K562 (cell line): ENCODE measurements around the gene NEDD4L. TPM values are rescaled to one million over a fixed set of nuclear protein-coding genes. Genes with fewer than 3 reads are reported as not detected.

Source experiments
- ATAC-seq: fragments of 200-7000 bp; cut with Tn5 transposase; 3 replicates; pipeline ENCODE4 v1.9.1; 2020; ENCODE audit warnings: moderate library complexity
- BruUV-seq: library from RNA; stranded (reverse); fragments of 400-500 nt; replicated peaks from 2 replicates; lab custom pipeline; 2021; lab: Mats Ljungman, UMichigan
- CTCF ChIA-PET: fragments of 300-600 bp; formaldehyde crosslinking; extraction: SDS; loops from one replicate; lab custom pipeline; 2021; ENCODE audit warnings: low intra/inter-chr PET ratio; lab: Yijun Ruan, JAX
- POLR2A ChIA-PET: fragments of 300-600, 350-650 bp; sonication (Branson Sonifier 250); formaldehyde crosslinking; extraction: SDS; loops from one replicate; lab custom pipeline; 2021; ENCODE audit warnings: antibody characterized with exemption, inconsistent platforms; lab: Yijun Ruan, JAX
- DNase-seq, 4 experiments: peaks; one replicate each; pipeline versions ENCODE4 v3.0.0 to v3.0.0-alpha.2; 2011 to 2018; ENCODE audit warnings: low spot score in 3 of 4, mixed read lengths in 3 of 4; ENCODE audit errors: extremely low read depth in 1 of 4
- FAIRE-seq: peaks from 2 replicates; lab custom pipeline; 2011; peaks lifted over from hg19 to GRCh38; lab: Jason Lieb, UNC
- H2AFZ ChIP-seq: 2 replicates; pipeline ENCODE4 v1.6.0; 2011; ENCODE audit warnings: low read depth, low read length, control low read depth, inconsistent platforms
- H3K27ac ChIP-seq: fragments of 200-600 bp; 3 replicates; pipeline ENCODE4 v1.8.0; 2011; ENCODE audit warnings: low read depth, mild to moderate bottlenecking, control low read depth, inconsistent platforms, low read length, moderate library complexity, mixed read lengths; ENCODE audit errors: extremely low read depth
- H3K27me3 ChIP-seq, 2 experiments: fragments of 300-600 bp in 1 of 2; 2 replicates in 1 of 2; 3 replicates in 1 of 2; pipeline versions ENCODE4 v1.6.0 to v1.8.0; 2011; ENCODE audit warnings: inconsistent platforms in 2 of 2, low read length in 2 of 2, mild to moderate bottlenecking in 1 of 2, mixed read lengths in 1 of 2, moderate library complexity in 1 of 2; ENCODE audit not compliant: control insufficient read depth in 2 of 2, insufficient read depth in 2 of 2
- H3K36me3 ChIP-seq: fragments of 300-600 bp; 3 replicates; pipeline ENCODE4 v1.8.0; 2011; ENCODE audit warnings: mild to moderate bottlenecking, low read length, inconsistent platforms; ENCODE audit not compliant: control insufficient read depth, insufficient read depth
- H3K4me1 ChIP-seq, 2 experiments: fragments of 200-600 bp in 1 of 2; replicated peaks in 1 of 2; 2 replicates in 1 of 2; 3 replicates in 1 of 2; pipeline versions ENCODE4 v1.5.1 to v1.8.0; 2011; ENCODE audit warnings: inconsistent platforms in 2 of 2, low read length in 2 of 2, mild to moderate bottlenecking in 1 of 2, mixed read lengths in 1 of 2, moderate library complexity in 1 of 2; ENCODE audit not compliant: control insufficient read depth in 2 of 2, insufficient read depth in 2 of 2
- H3K4me2 ChIP-seq: 2 replicates; pipeline ENCODE4 v1.6.1; 2011; ENCODE audit warnings: low read length, control low read depth, inconsistent platforms, mixed read lengths; ENCODE audit not compliant: insufficient read depth
- H3K4me3 ChIP-seq: fragments of 200-600 bp; sonication (generic), shearing (Covaris generic); 2 replicates; pipeline ENCODE4 v1.5.1; 2016; ENCODE audit warnings: control low read depth, inconsistent platforms
- H3K79me2 ChIP-seq: fragments of 200-600 bp; 3 replicates; pipeline ENCODE4 v1.8.0; 2011; ENCODE audit warnings: low read length, inconsistent platforms; ENCODE audit not compliant: control insufficient read depth, insufficient read depth
- H3K9ac ChIP-seq, 2 experiments: 2 replicates each; pipeline versions ENCODE4 v1.6.0 to v1.6.1; 2011; ENCODE audit warnings: low read depth in 2 of 2, low read length in 2 of 2, control low read depth in 1 of 2, inconsistent platforms in 1 of 2, mild to moderate bottlenecking in 1 of 2, mixed read lengths in 1 of 2; ENCODE audit not compliant: insufficient read depth in 1 of 2
- H3K9me1 ChIP-seq: one replicate; pipeline ENCODE4 v1.6.0; 2011; ENCODE audit warnings: inconsistent platforms, mild to moderate bottlenecking, low read length, moderate library complexity; ENCODE audit not compliant: control insufficient read depth, insufficient read depth
- H3K9me3 ChIP-seq: replicated peaks from 2 replicates; pipeline ENCODE4 v1.5.1; 2011; ENCODE audit warnings: low read depth, low read length, inconsistent platforms; ENCODE audit not compliant: control insufficient read depth, insufficient read depth
- H4K20me1 ChIP-seq: replicated peaks from 2 replicates; pipeline ENCODE4 v1.6.1; 2011; ENCODE audit warnings: low read length, inconsistent platforms, mixed read lengths; ENCODE audit not compliant: control insufficient read depth, insufficient read depth
- DACH1 ChIP-seq: fragments of 450-650 bp; IDR thresholded peaks from 2 replicates; pipeline ENCODE4 v1.6.1; 2018; ENCODE audit not compliant: partially characterized antibody
- EP300 ChIP-seq: IDR thresholded peaks from 2 replicates; pipeline ENCODE4 v1.6.1; 2012; ENCODE audit warnings: low read length, improper control_type of control experiment
- KHSRP ChIP-seq: fragments of 450-650 bp; IDR thresholded peaks from 2 replicates; pipeline ENCODE4 v1.6.1; 2017
- PCBP1 ChIP-seq: fragments of 200-400 bp; formaldehyde crosslinking; IDR thresholded peaks from 2 replicates; pipeline ENCODE4 v1.6.1; 2018; ENCODE audit warnings: mild to moderate bottlenecking, low read depth, low read length; ENCODE audit not compliant: poor library complexity, severe bottlenecking
- PHTF2 ChIP-seq: fragments of 250-450 bp; sonication (Bioruptor Pico); IDR thresholded peaks from 2 replicates; pipeline ENCODE4 v1.5.0; 2021; ENCODE audit warnings: mild to moderate bottlenecking
- SNIP1 ChIP-seq: fragments of 450-650 bp; IDR thresholded peaks from 2 replicates; pipeline ENCODE4 v1.7.1; 2017; ENCODE audit warnings: low read depth, mild to moderate bottlenecking
- TRIM28 ChIP-seq: fragments of 450-650 bp; IDR thresholded peaks from 2 replicates; pipeline ENCODE4 v1.6.1; 2017
- XRCC4 ChIP-seq: IDR thresholded peaks from one replicate; pipeline ENCODE4 v1.6.1; 2011; ENCODE audit not compliant: insufficient read depth, insufficient read length; ENCODE audit errors: extremely low read depth
- ZFP30 ChIP-seq: fragments of 250-450 bp; sonication (Bioruptor Pico); IDR thresholded peaks from 2 replicates; pipeline ENCODE4 v1.8.0; 2022; ENCODE audit warnings: moderate library complexity, mild to moderate bottlenecking, inconsistent platforms, borderline replicate concordance
- ZNF668 ChIP-seq: fragments of 250-450 bp; sonication (Bioruptor Pico); IDR thresholded peaks from 2 replicates; pipeline ENCODE4 v1.8.0; 2022; ENCODE audit warnings: mild to moderate bottlenecking, inconsistent platforms
- ZNF830 ChIP-seq: fragments of 250-450 bp; sonication (Bioruptor Pico); IDR thresholded peaks from 2 replicates; pipeline ENCODE4 v1.5.0; 2021; ENCODE audit warnings: mild to moderate bottlenecking
- WGBS: fragments of 100-300 bp; shearing (Covaris generic); methylation state at CpG from one replicate; pipeline ENCODE4 v1.1.6; 2016; ENCODE audit warnings: low coverage, mixed read lengths; ENCODE audit not compliant: insufficient coverage; ENCODE audit errors: missing lambda C conversion rate; 5-methylcytosine and 5-hydroxymethylcytosine counted together
- in situ Hi-C: fragments of 300-500 bp; cut with MboI; formaldehyde crosslinking; loops from 4 replicates; pipeline ENCODE4 v1.15.0; 2018; ENCODE audit warnings: inconsistent platforms, mixed read lengths
- intact Hi-C: fragments of 100-400 bp; cut with micrococcal nuclease; formaldehyde crosslinking; loops from 2 replicates; pipeline ENCODE4 v1.14.2; 2022
- polyA plus RNA-seq, 8 experiments: library from polyadenylated mRNA; depleted of rRNA in 4 of 8; stranded (reverse) in 5 of 8; unstranded in 3 of 8; fragments of >200 nt; fragmentation: Nextera tagmentation in 2 of 8; fragmentation: Illumina TruSeq in 1 of 8; extraction: Ambion mirVana in 2 of 8; extraction: Trizol in 1 of 8; gene quantifications; 2 replicates each; pipeline versions ENCODE4 v1.2.1 to v1.2.3, GENCODE V29; 2011 to 2014; ENCODE audit warnings: inconsistent platforms in 1 of 8, missing spikeins in 1 of 8
- total RNA-seq, 7 experiments: library from RNA; depleted of rRNA in 6 of 7; stranded (reverse); fragments of >200 nt in 6 of 7; fragmentation: Illumina TruSeq in 2 of 7; extraction: Trizol in 2 of 7; gene quantifications; 2 replicates each; pipeline versions ENCODE4 v1.2.1 to v1.2.3, GENCODE V29; 2011 to 2021; ENCODE audit warnings: low replicate concordance in 1 of 7
- TF ChIP-seq, protein P1 (sequence below): fragments of 450-650 bp; conservative IDR thresholded peaks from 2 replicates; pipeline ENCODE4 v1.6.1; 2016; ENCODE audit warnings: missing genetic modification characterization, low read depth, mild to moderate bottlenecking, control low read depth, missing compliant biosample characterization
- TF ChIP-seq, protein P2 (sequence below): fragments of 250-450 bp; sonication (Bioruptor Pico); IDR thresholded peaks from 2 replicates; pipeline ENCODE4 v1.4.0; 2020
- TF ChIP-seq, protein P3 (sequence below): fragments of 250-450 bp; sonication (Bioruptor Pico); IDR thresholded peaks from 2 replicates; pipeline ENCODE4 v1.5.1; 2021; ENCODE audit warnings: mild to moderate bottlenecking

The NEDD4L gene
- total and polyA plus RNA-seq, 9 of the 15 experiments (the other 6 are each of a cell fraction or from before 2014, with no cell fraction given): 8.1 to 33.4 (median 19.9) TPM

DNA sequence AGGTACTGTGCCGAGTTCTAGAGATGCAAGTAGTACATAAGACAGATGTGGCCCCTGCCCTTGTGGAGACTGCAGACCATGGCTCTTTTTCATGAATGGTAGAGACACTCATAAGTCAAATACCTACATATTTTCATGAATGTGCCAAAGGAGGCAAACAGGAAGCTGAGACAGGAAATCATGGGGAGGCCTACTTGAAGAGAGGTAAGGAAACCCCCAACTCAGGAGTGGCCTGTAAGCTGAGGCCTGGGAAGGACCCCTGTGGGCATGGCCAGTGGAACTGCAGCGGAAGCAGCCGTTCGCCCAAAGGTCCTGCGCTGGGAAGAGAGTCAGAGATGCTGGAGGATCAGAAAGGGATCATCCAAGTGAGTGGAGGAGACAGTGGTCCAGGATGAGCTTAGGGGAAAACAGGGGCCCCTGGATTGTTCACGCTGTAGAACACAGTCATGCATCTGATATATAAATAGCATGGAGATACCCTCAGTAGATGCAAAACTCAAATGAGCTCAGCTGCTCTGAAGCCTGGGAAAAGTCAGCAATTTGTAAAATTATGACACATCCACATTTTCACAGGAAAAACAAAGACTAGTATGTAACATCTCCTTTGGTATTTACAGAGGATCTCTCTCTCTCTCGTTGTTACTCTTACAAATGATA lies 228.9 kb downstream of the NEDD4L start:
- CTCF ChIA-PET: no interaction called here
- TF ChIP-seq, protein P1, sequence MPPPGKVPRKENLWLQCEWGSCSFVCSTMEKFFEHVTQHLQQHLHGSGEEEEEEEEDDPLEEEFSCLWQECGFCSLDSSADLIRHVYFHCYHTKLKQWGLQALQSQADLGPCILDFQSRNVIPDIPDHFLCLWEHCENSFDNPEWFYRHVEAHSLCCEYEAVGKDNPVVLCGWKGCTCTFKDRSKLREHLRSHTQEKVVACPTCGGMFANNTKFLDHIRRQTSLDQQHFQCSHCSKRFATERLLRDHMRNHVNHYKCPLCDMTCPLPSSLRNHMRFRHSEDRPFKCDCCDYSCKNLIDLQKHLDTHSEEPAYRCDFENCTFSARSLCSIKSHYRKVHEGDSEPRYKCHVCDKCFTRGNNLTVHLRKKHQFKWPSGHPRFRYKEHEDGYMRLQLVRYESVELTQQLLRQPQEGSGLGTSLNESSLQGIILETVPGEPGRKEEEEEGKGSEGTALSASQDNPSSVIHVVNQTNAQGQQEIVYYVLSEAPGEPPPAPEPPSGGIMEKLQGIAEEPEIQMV (tag): no peak
- TF ChIP-seq PCBP1 (no peak), DACH1 (no peak), KHSRP (no peak), EP300 (no peak), TRIM28 (no peak), SNIP1 (no peak), ZFP30 (CRISPR knock-in tag) (no peak), ZNF668 (CRISPR knock-in tag) (no peak), XRCC4 (no peak), ZNF830 (CRISPR knock-in tag) (no peak), PHTF2 (no peak)
- TF ChIP-seq, protein P2, sequence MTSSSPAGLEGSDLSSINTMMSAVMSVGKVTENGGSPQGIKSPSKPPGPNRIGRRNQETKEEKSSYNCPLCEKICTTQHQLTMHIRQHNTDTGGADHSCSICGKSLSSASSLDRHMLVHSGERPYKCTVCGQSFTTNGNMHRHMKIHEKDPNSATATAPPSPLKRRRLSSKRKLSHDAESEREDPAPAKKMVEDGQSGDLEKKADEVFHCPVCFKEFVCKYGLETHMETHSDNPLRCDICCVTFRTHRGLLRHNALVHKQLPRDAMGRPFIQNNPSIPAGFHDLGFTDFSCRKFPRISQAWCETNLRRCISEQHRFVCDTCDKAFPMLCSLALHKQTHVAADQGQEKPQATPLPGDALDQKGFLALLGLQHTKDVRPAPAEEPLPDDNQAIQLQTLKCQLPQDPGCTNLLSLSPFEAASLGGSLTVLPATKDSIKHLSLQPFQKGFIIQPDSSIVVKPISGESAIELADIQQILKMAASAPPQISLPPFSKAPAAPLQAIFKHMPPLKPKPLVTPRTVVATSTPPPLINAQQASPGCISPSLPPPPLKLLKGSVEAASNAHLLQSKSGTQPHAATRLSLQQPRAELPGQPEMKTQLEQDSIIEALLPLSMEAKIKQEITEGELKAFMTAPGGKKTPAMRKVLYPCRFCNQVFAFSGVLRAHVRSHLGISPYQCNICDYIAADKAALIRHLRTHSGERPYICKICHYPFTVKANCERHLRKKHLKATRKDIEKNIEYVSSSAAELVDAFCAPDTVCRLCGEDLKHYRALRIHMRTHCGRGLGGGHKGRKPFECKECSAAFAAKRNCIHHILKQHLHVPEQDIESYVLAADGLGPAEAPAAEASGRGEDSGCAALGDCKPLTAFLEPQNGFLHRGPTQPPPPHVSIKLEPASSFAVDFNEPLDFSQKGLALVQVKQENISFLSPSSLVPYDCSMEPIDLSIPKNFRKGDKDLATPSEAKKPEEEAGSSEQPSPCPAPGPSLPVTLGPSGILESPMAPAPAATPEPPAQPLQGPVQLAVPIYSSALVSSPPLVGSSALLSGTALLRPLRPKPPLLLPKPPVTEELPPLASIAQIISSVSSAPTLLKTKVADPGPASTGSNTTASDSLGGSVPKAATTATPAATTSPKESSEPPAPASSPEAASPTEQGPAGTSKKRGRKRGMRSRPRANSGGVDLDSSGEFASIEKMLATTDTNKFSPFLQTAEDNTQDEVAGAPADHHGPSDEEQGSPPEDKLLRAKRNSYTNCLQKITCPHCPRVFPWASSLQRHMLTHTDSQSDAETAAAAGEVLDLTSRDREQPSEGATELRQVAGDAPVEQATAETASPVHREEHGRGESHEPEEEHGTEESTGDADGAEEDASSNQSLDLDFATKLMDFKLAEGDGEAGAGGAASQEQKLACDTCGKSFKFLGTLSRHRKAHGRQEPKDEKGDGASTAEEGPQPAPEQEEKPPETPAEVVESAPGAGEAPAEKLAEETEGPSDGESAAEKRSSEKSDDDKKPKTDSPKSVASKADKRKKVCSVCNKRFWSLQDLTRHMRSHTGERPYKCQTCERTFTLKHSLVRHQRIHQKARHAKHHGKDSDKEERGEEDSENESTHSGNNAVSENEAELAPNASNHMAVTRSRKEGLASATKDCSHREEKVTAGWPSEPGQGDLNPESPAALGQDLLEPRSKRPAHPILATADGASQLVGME: no peak
- TF ChIP-seq, protein P3, sequence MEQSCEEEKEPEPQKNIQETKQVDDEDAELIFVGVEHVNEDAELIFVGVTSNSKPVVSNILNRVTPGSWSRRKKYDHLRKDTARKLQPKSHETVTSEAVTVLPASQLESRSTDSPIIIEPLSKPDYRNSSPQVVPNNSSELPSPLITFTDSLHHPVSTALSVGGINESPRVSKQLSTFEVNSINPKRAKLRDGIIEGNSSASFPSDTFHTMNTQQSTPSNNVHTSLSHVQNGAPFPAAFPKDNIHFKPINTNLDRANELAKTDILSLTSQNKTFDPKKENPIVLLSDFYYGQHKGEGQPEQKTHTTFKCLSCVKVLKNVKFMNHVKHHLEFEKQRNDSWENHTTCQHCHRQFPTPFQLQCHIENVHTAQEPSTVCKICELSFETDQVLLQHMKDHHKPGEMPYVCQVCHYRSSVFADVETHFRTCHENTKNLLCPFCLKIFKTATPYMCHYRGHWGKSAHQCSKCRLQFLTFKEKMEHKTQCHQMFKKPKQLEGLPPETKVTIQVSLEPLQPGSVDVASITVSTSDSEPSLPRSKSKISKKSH (CRISPR knock-in tag): no peak

More for the DNA sequence above, 228.9 kb downstream of the NEDD4L start:
- H3K9ac ChIP-seq: no peak overlapping the region
- no peaks in the 10 kb centered on the region for H3K27me3 ChIP-seq
- FAIRE-seq (no peak), DNase-seq (no peak), ATAC-seq (no peak)
- no peaks in the 10 kb centered on the region for H3K9me3 ChIP-seq
- no peak overlapping the region for H3K4me2 ChIP-seq
- no peaks in the 10 kb centered on the region; the same call in 2 of the 3 replicates for H3K79me2 ChIP-seq
- H2AFZ ChIP-seq: no peak overlapping the region
- no peak overlapping the region for H3K4me3 ChIP-seq
- H3K36me3 ChIP-seq: no peaks in the 10 kb centered on the region
- POLR2A ChIA-PET: interaction anchor here (0.7 kb wide), 1 partner anchor 8 kb away, joined by 4 read pairs; no protein-coding TSS in a partner anchor
- intact Hi-C loops (no loop called here), in situ Hi-C loops (no loop called here)
- peaks cover 0 to 8% of the 10 kb centered on the region in 2 experiments; a peak in 3 of 5 replicates for H3K4me1 ChIP-seq
- 70% methylated on average over 6 of the region's 7 CpGs for WGBS
- BruUV-seq: no TSS peak
- peaks cover 3% of the 10 kb centered on the region for H3K9me1 ChIP-seq
- no peak overlapping the region for H3K27ac ChIP-seq
- H4K20me1 ChIP-seq: peaks cover 3% of the 10 kb centered on the region; the same call in 1 of the 2 replicates
